Activated naive CD8-positive, alpha-beta T cell treated with anti-CD3 and anti-CD28 coated beads, Interleukin-2, amount 50 U/mL, for 24 hours (primary cell): ENCODE measurements around the gene AHSG.
"Not testable (repeated sequence)": the region's sequence is repeated elsewhere in the genome, so short reads cannot be mapped to it uniquely, and the experiment has no call there.

Source experiments
- ATAC-seq: fragments of 150-1000 bp; cut with Tn5 transposase; one replicate; pipeline ENCODE4 v1.10.0; 2021
- DNase-seq: peaks from one replicate; pipeline ENCODE4 v3.0.0; 2021
- H3K27ac Mint-ChIP-seq: one replicate; pipeline ENCODE4 v1.8.0; 2021; ENCODE audit warnings: mild to moderate bottlenecking, mixed read lengths
- H3K27me3 Mint-ChIP-seq: one replicate; pipeline ENCODE4 v1.8.0; 2021; ENCODE audit warnings: mixed read lengths
- H3K36me3 Mint-ChIP-seq: one replicate; pipeline ENCODE4 v1.8.0; 2021; ENCODE audit warnings: low read depth, mixed read lengths
- H3K4me1 Mint-ChIP-seq: one replicate; pipeline ENCODE4 v1.8.0; 2021; ENCODE audit warnings: mixed read lengths
- H3K4me3 Mint-ChIP-seq: one replicate; pipeline ENCODE4 v1.8.0; 2021; ENCODE audit warnings: mild to moderate bottlenecking, moderate library complexity, mixed read lengths
- H3K9me3 Mint-ChIP-seq: one replicate; pipeline ENCODE4 v1.8.0; 2021; ENCODE audit warnings: mixed read lengths

AHSG gene

GRCh38 chr3:186612721-186613636 lies at the start of gene AHSG:
TSS of gene AHSG (plus strand) at chr3:186613060. CDS start at chr3:186613142, 82 bp downstream.
- Mint-ChIP-seq H3K4me1 (peaks cover 24% of the 10 kb centered on the region), H3K27me3 (peaks cover 29% of the 10 kb centered on the region), H3K4me3 (no peak within 1 kb of the TSS), H3K36me3 (no peaks in the 10 kb centered on the region), H3K27ac (no peak within 1 kb of the TSS), H3K9me3 (no peaks in the 10 kb centered on the region)
- DNase-seq = no peak
- no peak for ATAC-seq

- H3K4me3 Mint-ChIP-seq = no peak overlapping the region
- no peak for ATAC-seq
- no peak for DNase-seq
- H3K9me3 Mint-ChIP-seq = no peaks in the 10 kb centered on the region
- no peak overlapping the region for H3K27ac Mint-ChIP-seq
- H3K36me3 Mint-ChIP-seq = peaks cover 28% of the 10 kb centered on the region
- H3K4me1 Mint-ChIP-seq = peaks cover 58% of the 10 kb centered on the region
- H3K27me3 Mint-ChIP-seq = no peaks in the 10 kb centered on the region
Observed at GRCh38 chr3:186564586-186564985, 48.3 kb upstream of the AHSG start.

- Mint-ChIP-seq H3K27ac (peak overlapping the region; percentile 85), H3K4me3 (peak overlapping the region; percentile 97), H3K4me1 (peaks cover 62% of the 10 kb centered on the region), H3K9me3 (no peaks in the 10 kb centered on the region), H3K36me3 (peaks cover 23% of the 10 kb centered on the region), H3K27me3 (peaks cover 3% of the 10 kb centered on the region)
- no peak for DNase-seq
- ATAC-seq = no peak
Observed at GRCh38 chr3:186566772-186567071, 46.1 kb upstream of the AHSG start.

GRCh38 chr3:186567072-186567921 lies 45.6 kb upstream of the AHSG start, which contains the start of gene TBCCD1:
TSS of gene TBCCD1 (minus strand) at chr3:186567339. CDS start at chr3:186564329, 3,010 bp downstream.
- Mint-ChIP-seq H3K4me3 (peak within 1 kb of the TSS; percentile 97), H3K27ac (peak within 1 kb of the TSS; percentile 85), H3K4me1 (peaks cover 63% of the 10 kb centered on the region), H3K9me3 (no peaks in the 10 kb centered on the region), H3K27me3 (peaks cover 3% of the 10 kb centered on the region), H3K36me3 (peaks cover 17% of the 10 kb centered on the region)
- ATAC-seq (peak; percentile 55), DNase-seq (peak; percentile 96)

- Mint-ChIP-seq H3K36me3 (peaks cover 21% of the 10 kb centered on the region), H3K27ac (peak overlapping the region; percentile 91), H3K4me3 (peak overlapping the region; percentile 97), H3K4me1 (peaks cover 63% of the 10 kb centered on the region)
- ATAC-seq, DNase-seq, H3K9me3 Mint-ChIP-seq, H3K27me3 Mint-ChIP-seq: not testable (repeated sequence)
Observed at GRCh38 chr3:186569361-186569760, 43.5 kb upstream of the AHSG start.

- no peaks in the 10 kb centered on the region for H3K9me3 Mint-ChIP-seq
Observed at GRCh38 chr3:186569779-186570095, 43.1 kb upstream of the AHSG start.

GRCh38 chr3:186570096-186570940 lies 42.5 kb upstream of the AHSG start, which contains the start of gene DNAJB11:
TSS of gene DNAJB11 (plus strand) at chr3:186570720. CDS start at chr3:186570898, 178 bp downstream.
- Mint-ChIP-seq H3K27ac (peak within 1 kb of the TSS; percentile 91), H3K4me3 (peak within 1 kb of the TSS; percentile 97), H3K27me3 (peaks cover 3% of the 10 kb centered on the region), H3K9me3 (no peaks in the 10 kb centered on the region), H3K36me3 (peaks cover 28% of the 10 kb centered on the region), H3K4me1 (peaks cover 60% of the 10 kb centered on the region)
- DNase-seq (peak; percentile 97), ATAC-seq (peak; percentile 90)

More at GRCh38 chr3:186569779-186570095, 43.1 kb upstream of the AHSG start:
- peak overlapping the region; percentile 91 for H3K27ac Mint-ChIP-seq
- peaks cover 3% of the 10 kb centered on the region for H3K27me3 Mint-ChIP-seq
- H3K36me3 Mint-ChIP-seq = peaks cover 23% of the 10 kb centered on the region
- peaks cover 63% of the 10 kb centered on the region for H3K4me1 Mint-ChIP-seq
- DNase-seq (no peak), ATAC-seq (no peak)
- peak overlapping the region; percentile 97 for H3K4me3 Mint-ChIP-seq

- H3K27ac Mint-ChIP-seq = peak overlapping the region; percentile 91
- DNase-seq (peak; percentile 12), ATAC-seq (no peak)
- peak overlapping the region; percentile 97 for H3K4me3 Mint-ChIP-seq
- H3K36me3 Mint-ChIP-seq = peaks cover 35% of the 10 kb centered on the region
- H3K27me3 Mint-ChIP-seq = peaks cover 3% of the 10 kb centered on the region
- H3K9me3 Mint-ChIP-seq = no peaks in the 10 kb centered on the region
- H3K4me1 Mint-ChIP-seq = peaks cover 59% of the 10 kb centered on the region
Observed at GRCh38 chr3:186570941-186571643, 41.8 kb upstream of the AHSG start.

- no peak for DNase-seq
- peak overlapping the region; percentile 97 for H3K4me3 Mint-ChIP-seq
- H3K27me3 Mint-ChIP-seq = peaks cover 3% of the 10 kb centered on the region
- ATAC-seq = no peak
- H3K9me3 Mint-ChIP-seq = no peaks in the 10 kb centered on the region
- peaks cover 57% of the 10 kb centered on the region for H3K4me1 Mint-ChIP-seq
- H3K27ac Mint-ChIP-seq = peak overlapping the region; percentile 91
- peaks cover 39% of the 10 kb centered on the region for H3K36me3 Mint-ChIP-seq
Observed at GRCh38 chr3:186571644-186572013, 41.2 kb upstream of the AHSG start.

GRCh38 chr3:186577521-186577920 lies 35.3 kb upstream of the AHSG start:
- no peak for ATAC-seq
- Mint-ChIP-seq H3K27ac (no peak overlapping the region), H3K36me3 (peaks cover 48% of the 10 kb centered on the region), H3K9me3 (no peaks in the 10 kb centered on the region), H3K4me3 (no peak overlapping the region), H3K4me1 (peaks cover 21% of the 10 kb centered on the region), H3K27me3 (no peaks in the 10 kb centered on the region)
- no peak for DNase-seq

- Mint-ChIP-seq H3K4me3 (no peak overlapping the region), H3K36me3 (peaks cover 50% of the 10 kb centered on the region), H3K9me3 (no peaks in the 10 kb centered on the region), H3K27ac (no peak overlapping the region), H3K27me3 (no peaks in the 10 kb centered on the region), H3K4me1 (peaks cover 4% of the 10 kb centered on the region)
- DNase-seq (no peak), ATAC-seq (no peak)
Observed at GRCh38 chr3:186580785-186581184, 32.1 kb upstream of the AHSG start.

- no peaks in the 10 kb centered on the region for H3K4me1 Mint-ChIP-seq
- DNase-seq = no peak
- H3K27me3 Mint-ChIP-seq = no peaks in the 10 kb centered on the region
- H3K4me3 Mint-ChIP-seq = no peak overlapping the region
- H3K9me3 Mint-ChIP-seq = no peaks in the 10 kb centered on the region
- ATAC-seq = no peak
- peaks cover 47% of the 10 kb centered on the region for H3K36me3 Mint-ChIP-seq
- H3K27ac Mint-ChIP-seq = no peak overlapping the region
Observed at GRCh38 chr3:186582541-186582940, 30.3 kb upstream of the AHSG start.

- no peaks in the 10 kb centered on the region for H3K9me3 Mint-ChIP-seq
- ATAC-seq = no peak
- H3K4me3 Mint-ChIP-seq = no peak overlapping the region
- peaks cover 42% of the 10 kb centered on the region for H3K36me3 Mint-ChIP-seq
- no peaks in the 10 kb centered on the region for H3K27me3 Mint-ChIP-seq
- peaks cover 7% of the 10 kb centered on the region for H3K4me1 Mint-ChIP-seq
- no peak overlapping the region for H3K27ac Mint-ChIP-seq
- no peak for DNase-seq
Observed at GRCh38 chr3:186583831-186584230, 29.0 kb upstream of the AHSG start.
